PFSK-1 (cell line): ENCODE measurements around the gene CAPN5.

Experiments
- FOXP2 ChIP-seq: optimal IDR thresholded peaks from 2 replicates; pipeline ENCODE3; 2011; ENCODE audit warnings: borderline replicate concordance, control low read depth, inconsistent platforms; ENCODE audit not compliant: insufficient read depth; ENCODE audit errors: extremely low read length, extremely low read depth
- POLR2AphosphoS5 ChIP-seq: IDR thresholded peaks from 2 replicates; pipeline ENCODE4 v1.6.1; 2012; ENCODE audit warnings: low read depth, mild to moderate bottlenecking, control low read depth, low read length, moderate library complexity
- SIN3A ChIP-seq: IDR thresholded peaks from 2 replicates; pipeline ENCODE4 v1.6.1; 2012; ENCODE audit warnings: mild to moderate bottlenecking, low read length, moderate library complexity, borderline replicate concordance; ENCODE audit not compliant: insufficient read depth
- TAF1 ChIP-seq: IDR thresholded peaks from 2 replicates; pipeline ENCODE4 v1.6.1; 2012; ENCODE audit warnings: low read length, control low read depth, borderline replicate concordance; ENCODE audit not compliant: insufficient read depth
- TF ChIP-seq, protein P1 (sequence below), 2 experiments: IDR thresholded peaks; 2 replicates each; pipeline versions ENCODE4 v1.6.1 to v1.8.0; 2011 to 2012; ENCODE audit warnings: low read depth in 2 of 2, low read length in 2 of 2, control low read depth in 1 of 2, inconsistent platforms in 1 of 2, mild to moderate bottlenecking in 1 of 2, moderate library complexity in 1 of 2; ENCODE audit not compliant: insufficient read depth in 1 of 2

CAPN5 gene

DNA sequence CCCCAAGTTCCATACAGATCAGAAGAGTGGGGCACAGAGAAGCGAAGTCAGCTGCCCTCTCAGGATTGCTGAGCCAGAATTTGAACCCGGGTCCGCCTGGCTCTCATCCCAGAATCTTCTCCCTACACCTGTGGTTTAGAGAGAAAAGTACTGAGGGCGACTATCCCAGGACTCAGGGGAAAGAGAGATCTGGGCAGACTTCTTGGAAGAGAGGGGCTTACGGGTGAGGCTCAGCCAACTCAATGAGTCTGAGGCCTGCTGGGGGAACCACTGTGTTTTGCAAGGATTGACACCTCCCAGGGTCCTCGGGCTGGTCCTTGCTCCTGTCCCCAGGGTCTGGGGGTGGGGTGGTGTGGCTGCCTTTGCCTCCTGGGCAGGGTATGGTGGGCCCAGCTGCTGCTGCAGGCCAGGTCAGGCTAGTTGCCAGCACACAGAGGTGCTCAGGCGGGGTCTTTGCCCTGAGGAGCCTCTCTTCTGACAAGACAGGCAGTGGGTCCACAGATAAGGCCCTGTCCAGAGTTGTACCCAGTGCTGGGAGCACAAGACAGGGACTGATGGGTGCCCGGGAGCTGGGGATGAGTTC is 1.2 kb downstream of the CAPN5 start:
- no peak for TF ChIP-seq SIN3A
- no peak for TF ChIP-seq FOXP2
- no peak for TF ChIP-seq TAF1
- TF ChIP-seq POLR2AphosphoS5, result no peak
- TF ChIP-seq, protein P1, sequence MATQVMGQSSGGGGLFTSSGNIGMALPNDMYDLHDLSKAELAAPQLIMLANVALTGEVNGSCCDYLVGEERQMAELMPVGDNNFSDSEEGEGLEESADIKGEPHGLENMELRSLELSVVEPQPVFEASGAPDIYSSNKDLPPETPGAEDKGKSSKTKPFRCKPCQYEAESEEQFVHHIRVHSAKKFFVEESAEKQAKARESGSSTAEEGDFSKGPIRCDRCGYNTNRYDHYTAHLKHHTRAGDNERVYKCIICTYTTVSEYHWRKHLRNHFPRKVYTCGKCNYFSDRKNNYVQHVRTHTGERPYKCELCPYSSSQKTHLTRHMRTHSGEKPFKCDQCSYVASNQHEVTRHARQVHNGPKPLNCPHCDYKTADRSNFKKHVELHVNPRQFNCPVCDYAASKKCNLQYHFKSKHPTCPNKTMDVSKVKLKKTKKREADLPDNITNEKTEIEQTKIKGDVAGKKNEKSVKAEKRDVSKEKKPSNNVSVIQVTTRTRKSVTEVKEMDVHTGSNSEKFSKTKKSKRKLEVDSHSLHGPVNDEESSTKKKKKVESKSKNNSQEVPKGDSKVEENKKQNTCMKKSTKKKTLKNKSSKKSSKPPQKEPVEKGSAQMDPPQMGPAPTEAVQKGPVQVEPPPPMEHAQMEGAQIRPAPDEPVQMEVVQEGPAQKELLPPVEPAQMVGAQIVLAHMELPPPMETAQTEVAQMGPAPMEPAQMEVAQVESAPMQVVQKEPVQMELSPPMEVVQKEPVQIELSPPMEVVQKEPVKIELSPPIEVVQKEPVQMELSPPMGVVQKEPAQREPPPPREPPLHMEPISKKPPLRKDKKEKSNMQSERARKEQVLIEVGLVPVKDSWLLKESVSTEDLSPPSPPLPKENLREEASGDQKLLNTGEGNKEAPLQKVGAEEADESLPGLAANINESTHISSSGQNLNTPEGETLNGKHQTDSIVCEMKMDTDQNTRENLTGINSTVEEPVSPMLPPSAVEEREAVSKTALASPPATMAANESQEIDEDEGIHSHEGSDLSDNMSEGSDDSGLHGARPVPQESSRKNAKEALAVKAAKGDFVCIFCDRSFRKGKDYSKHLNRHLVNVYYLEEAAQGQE (IDR thresholded peaks at IDR 0.05; ENCODE audit: insufficient read depth in 1 of 2, low read depth in 2 of 2, low read length in 2 of 2), result no peak

DNA sequence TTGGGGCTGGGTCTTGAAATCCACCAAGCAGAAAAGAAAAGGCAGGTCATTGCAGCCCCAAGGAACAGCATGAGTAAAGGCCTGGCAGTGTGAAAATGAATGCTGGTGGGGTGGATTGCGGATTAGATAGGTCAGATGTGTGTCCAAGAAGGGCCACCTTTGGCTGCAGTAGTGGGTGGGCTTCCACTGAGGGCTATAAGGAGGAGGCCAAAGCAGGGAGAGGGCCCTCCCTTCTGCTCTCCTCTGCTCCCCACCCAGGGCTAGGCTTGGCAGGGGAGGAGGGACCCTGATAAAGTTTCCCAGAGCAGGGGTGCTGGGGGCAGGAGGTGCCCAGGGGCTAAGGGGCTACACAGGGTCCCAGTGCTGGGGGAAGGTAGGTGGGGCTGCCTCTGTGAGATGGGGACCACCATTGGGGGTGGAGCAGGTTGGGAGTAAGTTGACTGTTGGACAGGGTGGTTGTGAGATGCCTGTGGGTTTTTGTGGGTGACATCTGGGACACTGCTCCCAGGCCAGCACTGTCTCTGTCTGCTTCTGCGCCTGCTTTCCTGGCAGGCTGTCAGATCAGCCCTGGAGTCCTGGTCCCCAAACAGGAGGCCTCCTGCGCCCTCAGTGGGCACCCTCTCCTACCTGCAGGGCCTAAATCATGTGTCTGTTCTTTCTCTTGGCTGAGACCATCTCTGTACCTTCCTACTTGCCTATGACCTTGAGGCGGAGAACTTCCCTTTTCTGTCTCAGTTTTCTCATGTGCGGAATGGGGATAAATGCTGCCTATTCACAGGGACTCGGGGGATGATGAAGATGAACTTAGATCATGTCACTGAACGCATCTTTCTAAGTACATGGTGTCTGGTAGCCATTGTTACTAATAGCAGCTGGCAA is 1.9 kb downstream of the CAPN5 start:
- TF ChIP-seq, protein P1 (IDR thresholded peaks at IDR 0.05; ENCODE audit: insufficient read depth in 1 of 2, low read depth in 2 of 2, low read length in 2 of 2), result no peak
- no peak for TF ChIP-seq SIN3A
- no peak for TF ChIP-seq POLR2AphosphoS5
- TF ChIP-seq FOXP2, result no peak
- TF ChIP-seq TAF1, result no peak

DNA sequence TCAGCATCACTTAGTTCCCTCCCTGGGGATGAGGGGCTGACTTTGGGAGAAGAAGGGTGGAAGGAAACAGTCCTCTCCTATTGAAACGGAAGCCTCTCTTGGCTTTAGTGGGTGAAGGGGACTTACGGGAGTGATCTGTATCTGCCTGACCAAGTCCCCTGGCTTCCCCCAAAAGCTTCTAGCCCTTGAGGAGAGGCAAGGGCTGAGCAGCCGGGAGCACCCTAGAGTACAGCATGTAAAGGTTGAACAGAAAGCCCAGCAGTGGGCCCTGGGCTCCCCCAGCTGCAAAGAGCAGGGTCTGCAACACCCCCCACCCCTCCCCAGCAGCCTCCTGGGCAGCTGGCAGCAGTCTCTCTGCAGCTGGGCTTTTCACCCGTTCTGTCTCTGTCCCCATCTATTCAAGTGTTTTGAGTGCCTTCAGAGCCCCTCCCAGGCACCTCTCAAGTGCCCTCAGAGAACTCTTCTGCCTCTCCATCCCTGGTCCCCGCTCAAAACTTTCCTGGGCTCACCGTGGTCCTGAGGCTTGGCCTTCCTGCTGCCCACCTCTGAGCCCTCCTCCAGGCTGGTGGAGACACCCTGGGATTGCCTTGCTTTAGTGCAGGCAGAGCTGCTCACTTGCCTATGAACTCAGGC is 2.7 kb downstream of the CAPN5 start:
- TF ChIP-seq TAF1 (no peak), POLR2AphosphoS5 (no peak)

DNA sequence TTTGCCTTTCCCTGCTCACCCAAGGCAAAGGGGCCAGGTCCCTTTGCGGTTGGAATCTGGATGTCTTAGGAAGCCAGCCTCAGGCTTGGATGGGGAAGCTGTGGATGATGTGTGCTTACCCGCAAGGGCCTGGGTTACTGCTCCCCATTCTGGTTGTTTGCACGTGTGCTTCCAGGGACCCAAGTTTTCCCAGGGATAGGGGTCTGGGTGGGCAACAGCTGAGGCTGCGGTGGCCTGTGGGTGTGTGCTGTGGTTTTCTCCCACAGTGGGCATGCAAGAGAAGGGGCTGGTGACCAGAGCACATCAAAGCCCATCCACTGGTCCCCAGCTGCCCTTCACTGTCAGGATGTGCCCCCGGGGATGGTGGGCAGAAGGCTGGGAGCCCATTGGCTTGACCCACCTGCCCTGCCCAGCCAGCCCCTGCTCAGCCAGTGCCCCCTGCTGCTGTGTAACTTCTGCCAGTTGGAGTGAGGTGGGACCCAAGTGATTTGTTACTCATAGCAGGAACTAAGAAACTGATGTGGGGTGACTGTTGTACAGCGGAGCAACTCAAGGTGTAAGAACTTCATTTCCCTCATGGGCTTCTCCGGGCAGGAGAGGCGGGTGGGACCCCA is 3.3 kb downstream of the CAPN5 start:
- TF ChIP-seq FOXP2 (no peak), TAF1 (no peak), SIN3A (no peak)
- TF ChIP-seq, protein P1 (IDR thresholded peaks at IDR 0.05; ENCODE audit: insufficient read depth in 1 of 2, low read depth in 2 of 2, low read length in 2 of 2), result no peak

DNA sequence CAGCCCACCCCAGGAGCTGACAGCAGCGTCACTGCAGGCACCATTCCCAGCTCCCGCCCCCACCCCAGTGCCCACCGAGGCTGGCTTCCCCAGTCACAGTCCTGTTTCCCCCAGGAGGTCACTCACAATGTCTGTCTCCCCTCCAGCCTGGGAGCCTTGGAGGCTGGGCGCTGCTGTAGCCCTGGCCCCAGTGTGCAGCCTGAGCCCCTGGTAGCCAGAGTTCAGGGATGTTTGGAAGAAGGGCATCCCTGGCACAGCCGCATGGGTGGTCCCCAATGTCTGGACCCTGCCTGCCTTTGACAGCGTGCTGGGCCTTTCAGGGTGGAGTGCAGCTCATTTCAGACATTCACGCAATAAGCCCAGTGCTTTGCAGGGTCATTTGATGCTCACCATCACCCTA is 4.3 kb downstream of the CAPN5 start:
- TF ChIP-seq POLR2AphosphoS5 (no peak), FOXP2 (no peak), TAF1 (no peak)
- TF ChIP-seq, protein P1 (IDR thresholded peaks at IDR 0.05; ENCODE audit: insufficient read depth in 1 of 2, low read depth in 2 of 2, low read length in 2 of 2), result no peak
